IPS DF 19.7 (cell line): ENCODE measurements around the gene HTR6.
"Not testable (repeated sequence)": the region's sequence is repeated elsewhere in the genome, so short reads cannot be mapped to it uniquely, and the experiment has no call there.

Source experiments
- DNase-seq: peaks from one replicate; pipeline ENCODE4 v3.0.0-alpha.2; 2013; ENCODE audit warnings: low read depth, low spot score

The HTR6 gene

DNA sequence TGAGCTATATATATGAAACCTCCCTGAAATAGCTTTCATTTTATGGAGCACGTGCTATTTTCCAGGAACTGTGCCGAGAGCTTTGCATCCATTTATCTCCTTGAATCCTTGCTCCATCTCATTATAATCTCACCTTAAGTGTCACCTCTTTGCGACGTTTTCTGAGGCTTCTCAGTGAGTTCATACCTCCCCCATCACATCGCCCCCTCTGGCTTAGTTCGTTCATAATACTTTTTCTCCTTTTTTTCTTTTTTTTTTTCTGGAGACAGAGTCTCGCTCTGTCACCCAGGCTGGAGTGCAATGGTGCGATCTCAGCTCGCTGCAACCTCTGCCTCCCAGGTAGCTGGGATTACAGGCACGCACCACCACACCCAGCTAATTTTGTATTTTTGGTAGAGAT is 25.4 kb upstream of the HTR6 start:
- not testable (repeated sequence) for DNase-seq

DNA sequence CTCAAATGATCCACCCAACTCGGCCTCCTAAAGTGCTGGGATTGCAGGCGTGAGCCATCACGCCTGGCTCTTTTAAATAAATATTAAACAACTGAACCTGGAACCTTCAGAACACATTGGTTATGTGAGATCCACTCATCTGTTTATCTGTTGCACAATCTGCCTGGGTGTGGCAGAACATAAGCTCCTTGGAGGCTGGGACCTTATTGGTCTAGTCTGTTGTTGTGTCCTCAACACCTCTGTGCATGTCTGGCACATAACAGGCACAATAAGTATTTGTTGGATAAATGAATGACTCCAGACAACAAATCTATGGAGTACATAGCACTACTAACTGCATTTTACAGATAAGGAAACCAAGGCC is 24.7 kb upstream of the HTR6 start:
- no peak for DNase-seq

DNA sequence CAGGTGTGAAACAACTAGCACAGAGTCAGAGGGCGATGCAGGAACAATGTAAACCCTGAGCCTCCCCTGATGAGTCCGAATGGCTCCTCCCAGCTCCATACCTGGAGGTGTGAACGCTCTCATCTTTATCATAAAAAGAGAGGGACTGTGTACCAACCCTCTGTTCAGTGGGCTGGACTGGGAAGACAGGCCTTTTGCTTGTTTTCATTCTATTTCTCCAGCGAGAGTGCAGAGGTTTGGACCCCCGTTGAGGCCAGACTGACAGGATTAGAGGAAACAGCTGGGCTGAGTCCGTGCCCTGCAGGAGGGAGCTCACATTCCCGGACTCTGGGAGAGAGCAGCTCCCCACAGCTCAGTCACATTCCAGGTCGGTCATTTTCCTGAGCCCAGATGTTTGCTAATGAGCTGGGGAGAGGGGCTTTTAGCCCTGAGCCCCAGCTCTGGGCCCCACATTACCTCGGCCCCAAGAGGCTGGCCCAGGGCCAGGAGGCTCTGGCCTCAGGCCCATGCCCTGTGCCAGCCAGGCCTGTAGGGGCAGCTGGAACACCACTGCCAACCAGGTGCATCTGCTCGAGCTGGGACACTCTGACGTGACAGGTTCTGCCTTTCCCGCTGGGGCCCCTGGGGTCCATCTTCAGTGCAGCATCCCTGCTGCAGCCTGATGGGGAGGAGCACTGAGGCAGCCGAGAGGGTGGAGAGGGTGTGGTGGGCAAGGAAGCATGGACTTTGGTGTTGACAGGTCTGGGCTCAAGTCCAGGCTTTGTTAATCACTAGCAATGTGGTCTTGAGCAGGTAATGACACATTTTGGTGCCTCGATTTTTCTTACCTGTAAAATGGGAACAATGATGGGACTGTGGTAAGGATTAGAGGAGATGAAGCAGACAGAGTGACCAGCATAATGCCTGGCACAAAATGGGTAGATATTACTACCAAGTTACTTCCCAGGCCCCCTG is 24.0 kb upstream of the HTR6 start:
- DNase-seq, result no peak

DNA sequence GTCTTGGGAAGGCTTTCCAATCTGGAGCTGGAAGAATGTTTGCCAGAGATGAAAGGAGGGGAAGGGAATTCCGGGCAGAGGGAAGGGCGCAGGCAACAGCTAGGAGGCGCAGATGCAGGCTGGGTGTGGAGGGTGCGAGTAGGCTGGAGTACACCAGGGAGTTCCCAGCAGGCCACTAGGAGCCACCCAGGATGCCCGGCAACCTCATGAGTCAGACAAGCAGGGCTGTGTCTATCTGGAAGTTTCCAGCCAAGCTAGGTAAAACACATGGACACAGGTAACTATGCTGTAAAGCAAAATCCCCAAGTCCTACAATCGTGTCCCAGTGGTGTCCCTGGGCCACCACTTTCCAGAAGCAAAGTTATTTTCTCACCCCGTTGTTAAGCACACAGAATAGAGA is 21.6 kb upstream of the HTR6 start:
- no peak for DNase-seq

DNA sequence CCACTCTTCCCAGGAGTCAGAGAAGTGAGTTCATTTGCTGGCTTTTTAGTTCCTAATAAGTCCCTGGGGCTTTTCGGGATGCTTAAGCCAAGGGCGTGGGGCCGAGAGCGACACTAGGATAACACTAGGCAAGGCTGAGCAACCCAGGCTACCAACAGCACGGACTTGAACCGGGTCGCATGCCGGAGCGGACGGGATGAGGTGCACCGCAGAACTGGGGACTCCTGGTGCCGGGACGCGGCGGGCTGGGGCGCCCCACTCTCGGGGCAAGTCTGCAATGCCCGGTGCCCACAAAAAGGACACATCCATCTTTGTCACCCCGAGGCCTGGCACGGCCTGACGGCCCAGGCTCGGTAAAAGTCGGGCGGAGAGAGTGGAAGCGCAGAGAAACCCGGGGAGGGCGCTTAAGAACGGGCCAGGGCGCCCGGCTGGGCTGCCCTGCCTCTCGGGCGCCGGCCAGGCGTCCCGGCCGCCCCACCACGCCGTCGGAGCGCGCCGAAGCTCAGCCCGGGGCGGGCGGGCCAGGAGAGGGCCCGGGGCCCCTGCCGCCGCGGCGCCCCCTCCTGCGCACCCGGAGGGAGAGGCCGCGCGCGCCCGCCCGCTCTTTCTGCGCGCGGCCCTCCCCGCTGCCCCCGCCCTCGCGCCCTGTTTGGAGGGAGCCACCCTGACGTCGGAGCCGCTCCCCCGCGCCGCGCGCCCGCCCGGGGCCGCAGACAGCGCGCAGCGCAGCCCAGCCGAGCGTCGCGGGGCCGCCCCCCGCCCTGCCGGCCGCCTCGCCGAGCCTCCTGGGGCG is 20.9 kb upstream of the HTR6 start, which contains the start of gene NBL1:
TSS of gene NBL1 (plus strand) at position 710 of the 793 bp plus-strand sequence. CDS start 10,720 bp downstream, outside the sequence.
- no peak for DNase-seq

DNA sequence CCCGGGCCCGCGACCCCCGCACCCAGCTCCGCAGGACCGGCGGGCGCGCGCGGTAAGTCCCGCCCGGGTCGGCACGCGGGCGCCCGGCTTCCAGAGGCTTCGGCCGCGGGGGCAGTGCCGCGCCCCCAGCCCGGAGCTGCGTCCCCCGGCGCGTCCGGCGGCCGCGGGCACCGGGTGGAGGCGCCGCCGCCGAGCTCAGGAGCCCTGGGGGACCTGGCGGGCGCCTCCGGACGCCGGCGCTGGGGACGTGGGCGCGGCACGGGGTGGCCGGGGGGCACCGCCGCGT is 20.3 kb upstream of the HTR6 start:
- no peak for DNase-seq

DNA sequence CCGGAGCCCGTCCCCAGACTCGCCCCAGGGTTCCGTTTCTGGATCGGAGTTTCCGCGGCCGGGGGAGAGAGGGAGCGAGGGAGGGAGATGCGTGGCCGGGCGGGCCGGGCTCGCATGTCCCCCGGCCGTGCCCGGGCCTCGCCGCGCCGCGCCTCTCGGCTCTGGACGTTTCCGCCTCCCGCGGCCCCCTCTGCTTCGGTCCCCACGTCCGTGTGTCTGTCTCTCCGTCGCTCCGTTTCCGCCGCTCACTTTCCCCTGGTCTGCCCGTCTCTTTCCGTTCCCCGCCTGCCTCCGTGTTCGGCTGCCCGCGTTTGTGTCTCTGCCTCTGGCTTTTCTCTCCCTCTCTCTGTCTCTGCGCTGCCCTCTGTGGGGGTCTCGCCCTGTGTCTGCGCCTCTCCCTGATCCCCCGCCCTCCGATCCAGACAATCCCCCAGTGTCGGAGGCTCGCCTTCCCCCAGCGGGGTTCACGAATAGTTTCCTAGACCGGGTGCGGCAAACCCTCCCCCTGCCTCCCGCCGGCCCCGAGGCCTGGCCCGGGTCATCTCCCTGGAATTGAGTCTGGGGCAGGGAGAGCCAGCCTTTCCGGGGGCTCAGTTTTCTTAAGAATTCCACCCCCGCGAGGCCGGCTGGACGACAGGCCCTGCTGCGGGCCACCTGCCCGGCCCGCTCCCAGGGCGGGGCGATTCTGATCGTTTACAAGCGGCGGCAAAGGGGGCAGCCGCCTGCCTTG is 19.8 kb upstream of the HTR6 start:
- no peak for DNase-seq

DNA sequence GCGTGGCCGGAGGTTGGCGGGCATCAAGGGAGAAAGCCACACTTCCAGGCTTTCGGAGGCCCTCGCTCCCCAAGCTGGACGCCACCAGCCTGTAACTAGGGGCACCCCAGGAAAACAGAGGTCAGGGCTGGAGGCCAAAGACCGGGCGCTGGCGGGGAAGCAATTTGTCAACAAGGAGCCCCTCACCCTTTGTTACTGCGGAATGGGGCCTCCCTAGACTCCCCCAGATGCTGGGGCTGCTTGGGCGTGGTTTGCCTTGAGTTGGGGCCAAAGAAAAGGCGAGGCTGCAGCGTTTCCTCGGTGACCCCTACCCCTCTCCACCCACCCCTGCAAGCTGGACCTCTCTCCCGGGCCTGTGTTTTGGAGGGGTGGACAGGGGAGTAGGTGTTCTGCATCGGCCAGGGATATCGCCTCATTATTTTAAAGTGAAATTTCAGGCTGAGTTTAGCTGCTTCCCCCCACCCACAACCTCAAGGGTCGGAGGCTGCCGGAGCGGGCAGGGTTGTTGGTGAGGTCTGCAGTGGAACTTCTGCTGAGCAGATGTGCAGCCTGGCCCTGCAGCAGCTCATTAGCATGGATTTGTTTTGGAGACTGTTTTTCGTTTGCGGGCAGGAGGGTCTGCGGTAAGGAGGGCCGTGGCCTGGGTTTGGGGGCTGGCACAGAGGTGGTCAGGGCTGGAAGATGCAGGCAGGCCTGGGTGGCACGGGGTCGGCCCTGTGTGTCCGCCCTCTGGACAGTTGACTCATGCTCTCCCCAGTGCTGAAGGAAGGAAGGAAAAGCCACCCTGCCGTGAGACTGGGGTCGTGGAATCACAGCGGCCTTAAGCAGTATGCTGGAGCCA is 19.0 kb upstream of the HTR6 start:
- DNase-seq, result no peak

DNA sequence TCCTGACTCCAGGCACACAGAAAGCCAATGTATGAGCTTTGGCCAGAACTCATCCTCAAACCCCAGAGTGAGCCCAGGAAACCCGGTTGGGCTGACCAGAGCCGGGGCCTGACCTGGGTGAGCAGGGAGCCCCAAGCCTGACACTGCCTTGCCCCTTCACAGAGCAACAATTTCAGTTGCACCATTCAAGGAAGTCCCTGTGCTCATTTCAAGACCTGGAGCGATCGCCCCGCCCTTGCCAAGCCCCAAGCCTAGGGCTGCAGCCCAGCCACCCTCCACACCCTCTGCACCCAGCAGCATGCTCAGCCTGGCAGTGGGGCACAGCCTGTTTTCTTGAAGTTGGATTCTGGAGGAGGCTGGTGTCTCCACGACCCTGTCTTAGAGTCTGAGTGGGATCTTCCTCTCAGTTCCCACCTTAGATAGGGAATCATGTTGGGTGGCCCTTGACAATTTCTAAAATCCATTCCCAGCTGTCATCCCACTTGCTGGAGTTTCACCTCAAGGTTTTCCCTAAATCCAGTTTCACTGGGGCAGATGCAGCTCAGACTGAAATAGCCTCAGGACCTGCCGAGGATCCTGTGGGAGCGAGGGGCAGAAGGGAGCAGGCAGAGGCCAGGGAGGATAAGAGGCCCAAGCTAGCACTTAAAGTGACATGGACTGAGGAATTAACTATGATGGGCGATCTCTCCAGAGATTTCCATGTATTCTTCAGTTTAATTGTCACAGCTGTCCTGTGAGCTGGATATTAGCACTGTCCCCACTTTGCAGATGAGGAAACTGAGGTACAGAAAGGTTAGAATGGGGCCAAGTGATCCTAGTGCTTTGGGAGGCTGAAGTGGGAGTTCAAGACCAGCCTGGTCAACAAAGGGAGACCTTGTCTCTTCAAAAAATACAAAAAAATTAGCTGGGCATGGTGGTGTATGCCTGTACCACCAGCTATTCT is 18.0 kb upstream of the HTR6 start:
- no peak for DNase-seq

DNA sequence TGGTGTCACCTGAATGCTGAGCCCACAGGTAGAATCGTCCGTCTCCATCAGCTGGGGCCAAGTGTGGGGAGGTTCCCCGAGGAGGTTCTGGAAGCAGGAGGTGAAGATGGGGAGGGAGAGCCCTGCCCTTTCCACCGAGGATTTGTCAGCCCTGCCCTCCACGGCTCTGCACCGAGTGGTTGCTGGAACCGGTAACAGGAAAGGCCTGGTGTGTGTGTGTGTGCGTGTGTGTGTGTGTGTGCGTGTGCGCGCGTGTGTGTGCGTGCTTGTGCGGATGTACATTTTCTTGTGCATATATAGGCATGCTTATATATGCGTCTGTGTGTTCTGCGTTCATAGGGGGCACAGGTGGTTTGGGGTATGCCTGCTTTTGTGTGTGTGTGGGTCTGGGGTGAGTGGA is 17.0 kb upstream of the HTR6 start:
- DNase-seq, result no peak

DNA sequence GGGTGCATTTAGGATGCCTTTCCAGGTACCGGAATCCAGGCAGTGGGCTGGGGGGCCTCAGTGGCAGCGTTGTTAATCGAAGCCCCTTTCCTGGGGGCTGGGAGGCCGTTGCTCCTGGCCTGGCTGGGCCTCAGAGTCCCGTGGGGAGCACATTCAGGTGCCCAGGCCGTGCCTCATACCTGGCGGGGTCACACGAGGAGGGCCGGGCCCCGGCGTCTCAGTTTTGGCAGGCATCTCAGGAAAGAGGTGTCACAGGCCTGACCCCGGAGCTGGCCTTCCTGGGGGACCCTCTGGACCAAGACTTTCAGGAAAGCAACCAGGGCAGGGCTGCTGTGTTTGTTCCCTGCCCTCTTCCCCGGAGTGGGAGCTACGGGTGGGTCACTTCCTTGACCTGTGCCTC is 16.4 kb upstream of the HTR6 start:
- no peak for DNase-seq

DNA sequence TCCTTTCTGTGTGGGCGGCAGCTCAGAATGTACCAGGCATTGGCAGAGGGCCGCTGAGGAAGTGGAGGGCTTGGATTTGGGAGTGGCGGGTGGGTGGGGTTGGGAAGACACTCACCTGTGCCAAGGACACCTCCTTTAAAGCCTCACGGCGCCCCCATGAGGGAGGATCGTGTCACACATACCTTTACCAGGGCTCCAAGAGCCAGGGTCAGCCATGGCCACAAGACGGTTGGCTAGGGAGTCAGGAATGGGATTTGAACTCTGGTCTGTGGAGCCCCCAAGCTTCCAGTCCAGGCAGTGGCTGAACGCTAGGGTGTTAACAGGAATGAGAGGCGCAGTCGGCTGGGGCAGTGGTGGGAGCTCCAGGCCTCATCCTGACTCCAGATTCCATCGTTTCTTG is 16.0 kb upstream of the HTR6 start:
- peak; percentile 77 for DNase-seq

DNA sequence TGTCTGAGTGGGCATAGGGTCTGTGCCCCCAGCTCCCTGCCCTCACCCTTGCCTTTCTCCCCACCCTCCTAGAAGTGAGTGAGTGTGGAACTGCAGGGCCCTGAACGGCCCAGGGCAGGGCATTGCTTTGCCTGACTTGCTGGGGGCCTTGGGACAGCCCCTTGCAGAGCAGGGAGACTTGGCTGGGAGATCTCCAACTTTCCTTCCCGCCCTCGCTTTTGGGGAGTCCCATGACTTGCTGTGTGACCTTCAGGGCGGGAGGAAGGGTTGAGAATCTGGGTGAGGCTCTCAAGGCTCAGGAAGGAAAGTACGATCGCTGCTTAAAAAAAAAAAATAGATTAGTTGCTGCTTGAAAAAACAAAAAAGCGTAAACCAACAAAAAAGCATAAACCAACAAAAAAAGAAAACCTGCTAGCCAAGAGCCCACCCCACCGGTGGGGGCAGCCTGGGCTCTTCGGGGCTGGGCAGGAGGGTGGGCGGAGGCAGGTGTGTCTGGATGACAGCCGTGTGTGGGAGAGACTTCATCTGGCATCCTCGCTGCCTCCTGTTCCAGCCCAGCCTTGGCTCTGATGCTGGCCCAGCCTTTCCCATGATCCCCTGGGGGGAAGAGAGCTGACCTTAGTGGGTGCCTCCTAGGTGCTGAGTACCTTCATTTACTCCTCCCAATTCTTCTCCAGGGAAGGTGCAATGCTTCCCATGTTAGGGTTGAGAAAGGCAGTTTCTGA is 14.1 kb upstream of the HTR6 start:
- DNase-seq, result no peak

DNA sequence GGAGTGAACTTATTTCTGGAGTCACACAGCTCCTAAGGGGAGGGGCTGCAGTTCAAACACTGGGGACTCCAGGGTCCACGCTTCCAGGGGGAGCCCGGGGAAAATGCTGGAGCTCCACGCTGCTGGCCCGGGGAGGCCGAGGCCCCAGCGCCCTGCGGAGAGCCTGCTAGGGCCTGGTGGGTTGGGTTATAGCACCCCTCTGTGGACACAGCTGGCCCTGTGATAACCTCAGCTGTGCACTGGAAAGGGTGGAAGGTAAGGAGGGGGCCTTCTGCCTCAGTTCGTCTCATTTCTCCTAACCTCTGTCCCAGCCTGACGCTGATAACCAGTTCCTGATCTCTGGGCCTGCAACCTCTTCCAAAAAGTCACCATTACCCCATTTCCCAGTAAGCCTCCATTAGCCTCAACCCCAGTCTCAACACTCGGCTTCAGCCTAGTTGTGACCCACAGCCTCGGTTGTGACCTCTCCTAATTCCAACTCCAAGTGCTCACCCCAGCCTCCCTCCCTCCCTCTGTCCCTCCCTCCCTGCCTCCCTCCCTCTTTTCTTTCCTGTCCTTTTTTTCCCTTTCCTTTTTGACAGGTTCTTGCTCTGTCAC is 13.4 kb upstream of the HTR6 start:
- no peak for DNase-seq

DNA sequence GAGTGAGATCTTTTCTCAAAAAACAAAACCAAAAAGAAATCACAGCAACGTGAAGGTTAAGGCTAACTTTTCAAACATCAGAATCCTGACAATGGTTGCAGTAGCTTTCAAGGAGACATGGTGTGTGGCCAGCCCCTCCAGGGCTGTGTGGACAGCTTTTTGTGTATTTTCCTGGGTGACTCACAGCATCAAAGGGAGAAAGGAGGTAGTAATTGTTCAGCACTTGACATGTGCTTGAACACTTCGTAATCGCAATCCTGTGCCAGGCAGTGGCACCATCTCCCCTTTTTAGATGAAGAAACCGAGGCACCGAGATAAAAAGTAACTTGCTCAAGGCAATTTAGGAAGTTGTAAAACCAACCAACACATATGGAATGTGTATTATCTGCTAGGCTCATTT is 10.3 kb upstream of the HTR6 start:
- DNase-seq, result no peak

DNA sequence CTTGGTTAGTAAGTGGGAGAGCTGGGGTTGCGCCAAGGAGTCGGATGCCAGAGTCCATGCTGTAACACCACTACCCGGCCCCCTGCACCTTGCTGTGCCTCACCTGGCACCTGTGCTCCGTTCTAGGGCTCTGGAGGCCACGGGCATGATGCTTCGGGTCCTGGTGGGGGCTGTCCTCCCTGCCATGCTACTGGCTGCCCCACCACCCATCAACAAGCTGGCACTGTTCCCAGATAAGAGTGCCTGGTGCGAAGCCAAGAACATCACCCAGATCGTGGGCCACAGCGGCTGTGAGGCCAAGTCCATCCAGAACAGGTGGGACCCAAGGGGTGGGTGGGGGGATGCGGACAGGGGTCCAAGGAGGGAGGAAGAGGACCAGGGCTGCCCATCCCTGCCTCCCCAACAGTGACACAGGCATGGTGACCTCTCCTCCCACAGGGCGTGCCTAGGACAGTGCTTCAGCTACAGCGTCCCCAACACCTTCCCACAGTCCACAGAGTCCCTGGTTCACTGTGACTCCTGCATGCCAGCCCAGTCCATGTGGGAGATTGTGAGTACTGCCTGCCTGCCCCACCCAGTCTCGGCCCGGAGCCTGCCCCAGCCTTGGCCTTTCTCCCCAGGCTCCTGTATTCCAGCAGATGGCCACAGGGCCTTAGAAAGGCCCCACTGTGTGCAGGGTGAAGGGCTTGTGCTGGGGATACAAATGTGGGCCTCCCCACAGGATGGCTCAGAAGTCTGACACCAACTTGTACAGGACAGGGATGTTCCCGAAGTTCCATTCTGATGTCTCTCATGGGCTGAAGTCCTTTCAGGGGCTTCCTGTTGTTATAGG is 9.6 kb upstream of the HTR6 start:
- DNase-seq, result no peak

DNA sequence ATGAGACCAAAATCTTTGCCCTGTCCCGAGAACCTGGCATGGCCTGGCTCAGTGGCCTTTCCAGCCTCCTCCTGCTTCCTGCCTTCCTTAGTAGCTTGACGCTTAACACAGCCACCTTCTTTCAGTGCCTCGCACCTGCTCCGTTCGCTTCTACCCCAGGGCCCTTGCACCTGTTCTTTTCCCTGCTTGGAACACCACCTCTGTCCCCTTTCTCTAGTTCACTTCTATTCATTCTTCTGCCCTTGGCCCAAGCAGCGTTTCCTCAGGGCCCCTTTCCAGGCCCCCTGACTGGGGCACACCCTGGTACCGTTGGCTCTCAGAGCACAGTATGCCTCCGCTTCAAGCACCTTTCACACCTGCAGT is 9.0 kb upstream of the HTR6 start:
- no peak for DNase-seq

DNA sequence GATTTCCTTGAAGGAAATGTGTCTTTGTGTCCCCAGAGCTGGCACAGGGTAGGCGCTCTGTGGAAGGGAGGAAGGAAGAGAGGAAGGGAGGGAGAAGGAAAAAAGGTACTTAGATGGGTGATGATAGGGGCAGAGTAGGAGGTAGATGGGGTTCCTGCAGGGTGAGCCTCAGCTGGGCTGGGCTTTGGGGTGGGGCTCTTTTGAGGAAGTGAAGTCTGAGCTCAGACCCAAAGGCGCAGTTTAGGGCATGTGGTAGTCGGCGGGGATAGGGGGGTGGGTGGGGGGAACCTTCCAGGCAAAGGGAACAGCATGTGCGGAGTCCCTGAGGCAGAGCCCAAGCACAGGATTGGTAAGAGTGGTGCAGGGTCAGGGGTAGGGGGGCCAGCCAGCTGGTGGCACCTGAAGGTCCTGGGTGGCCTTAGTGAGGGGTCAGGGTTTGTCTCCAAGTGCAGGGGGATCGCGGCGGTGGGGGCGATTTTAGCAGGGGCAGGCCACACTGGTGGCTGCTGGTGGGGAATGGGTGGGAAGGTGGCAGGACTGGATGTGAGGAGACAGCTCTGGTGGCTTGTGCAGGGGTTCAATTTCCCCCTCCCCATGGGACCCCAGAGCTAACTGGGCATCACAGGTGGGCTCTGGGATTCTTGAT is 8.4 kb upstream of the HTR6 start:
- DNase-seq, result no peak
